ENCODE data around the gene MT1G. TPM values are rescaled to one million over a fixed set of nuclear protein-coding genes. Genes with fewer than 3 reads are reported as not detected.
"Not testable (repeated sequence)": the region's sequence is repeated elsewhere in the genome, so short reads cannot be mapped to it uniquely, and the experiment has no call there.

MT1G gene
- total RNA-seq, 3 donors from 2014 or later, result 28.8 to 40.5 (median 35.9) TPM

DNA sequence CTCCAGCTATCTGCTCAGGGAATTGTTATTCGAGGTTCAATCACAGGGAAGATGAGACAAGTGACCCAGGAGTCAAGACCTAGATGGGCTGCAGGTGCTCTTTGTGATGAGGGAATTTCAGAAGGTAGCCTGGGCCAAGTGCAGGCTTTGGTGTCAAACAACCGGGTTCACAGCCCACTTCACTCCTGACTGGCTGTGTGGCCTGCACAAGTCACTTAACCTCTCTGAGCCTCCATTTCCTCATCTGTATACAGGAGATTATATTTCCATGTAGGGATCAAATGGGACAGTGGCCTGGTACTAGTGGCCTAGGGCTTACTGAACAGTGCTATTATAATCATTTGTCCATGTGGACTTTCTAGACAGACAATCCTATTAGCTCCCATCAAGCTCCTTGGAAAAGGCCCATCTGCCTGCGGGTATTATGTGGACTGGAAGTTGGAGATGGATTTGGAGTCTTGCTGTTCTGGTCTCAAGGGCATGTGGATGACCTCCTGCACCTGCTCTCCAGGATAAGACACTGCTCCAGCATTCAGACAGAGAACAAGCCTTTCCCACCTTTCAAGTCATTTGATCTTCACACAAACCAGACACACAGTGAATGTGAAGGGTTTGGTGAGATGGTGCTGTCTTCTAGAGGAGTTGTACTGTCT lies 11.3 kb upstream of the MT1G start:
- no peak for DNase-seq
- Mint-ChIP-seq H3K4me1 (ENCODE audit: low read depth) (peaks cover 28% of the 10 kb centered on the region), H3K9me3 (no peaks in the 10 kb centered on the region), H3K27me3 (ENCODE audit: low read depth) (peaks cover 11% of the 10 kb centered on the region), H3K4me3 (no peak overlapping the region), H3K36me3 (ENCODE audit: insufficient read depth) (peaks cover 5% of the 10 kb centered on the region)
- no peak for ATAC-seq

GRCh38 chr16:56677474-56677873 lies 9.6 kb upstream of the MT1G start:
- no peaks in the 10 kb centered on the region for H3K9me3 Mint-ChIP-seq
- H3K27me3 Mint-ChIP-seq (ENCODE audit: low read depth), result peaks cover 24% of the 10 kb centered on the region

DNA sequence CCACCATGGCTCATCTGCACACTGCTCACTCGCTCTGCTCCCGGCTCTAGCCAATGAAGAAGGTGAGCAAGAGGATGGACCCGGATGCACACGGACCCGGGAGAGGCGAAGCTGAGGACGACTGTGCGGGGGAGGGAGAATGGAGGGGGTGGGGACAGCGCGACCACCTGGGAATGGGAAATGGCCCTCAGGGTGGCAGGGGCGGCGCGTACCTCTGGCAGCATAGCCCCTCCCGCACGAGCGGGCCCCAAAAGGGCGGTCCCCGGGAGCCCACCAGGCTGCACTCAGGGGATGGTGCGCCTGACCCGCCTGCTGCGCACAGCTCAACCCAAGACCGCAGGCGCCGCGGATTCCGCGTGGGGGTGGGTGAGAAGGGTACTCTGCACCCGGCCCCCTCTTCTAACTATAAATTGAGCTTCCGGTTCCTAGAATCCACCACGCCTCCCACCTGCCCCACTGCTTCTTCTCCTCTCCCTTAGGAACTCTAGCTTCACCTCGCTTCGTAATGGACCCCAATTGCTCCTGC lies 7.9 kb upstream of the MT1G start:
- peak overlapping the region; percentile 64 for H3K4me3 Mint-ChIP-seq
- H3K36me3 Mint-ChIP-seq (ENCODE audit: insufficient read depth), result no peaks in the 10 kb centered on the region
- peaks cover 31% of the 10 kb centered on the region for H3K27me3 Mint-ChIP-seq (ENCODE audit: low read depth)
- peaks cover 8% of the 10 kb centered on the region for H3K4me1 Mint-ChIP-seq (ENCODE audit: low read depth)
- peak; percentile 47 for DNase-seq
- peak; percentile 82 to 90 for ATAC-seq
- no peaks in the 10 kb centered on the region for H3K9me3 Mint-ChIP-seq

More at GRCh38 chr16:56677474-56677873, 9.6 kb upstream of the MT1G start:
- ATAC-seq, result no peak
- no peak overlapping the region for H3K4me3 Mint-ChIP-seq
- H3K36me3 Mint-ChIP-seq (ENCODE audit: insufficient read depth), result no peaks in the 10 kb centered on the region
- no peak for DNase-seq
- peaks cover 17% of the 10 kb centered on the region for H3K4me1 Mint-ChIP-seq (ENCODE audit: low read depth)

DNA sequence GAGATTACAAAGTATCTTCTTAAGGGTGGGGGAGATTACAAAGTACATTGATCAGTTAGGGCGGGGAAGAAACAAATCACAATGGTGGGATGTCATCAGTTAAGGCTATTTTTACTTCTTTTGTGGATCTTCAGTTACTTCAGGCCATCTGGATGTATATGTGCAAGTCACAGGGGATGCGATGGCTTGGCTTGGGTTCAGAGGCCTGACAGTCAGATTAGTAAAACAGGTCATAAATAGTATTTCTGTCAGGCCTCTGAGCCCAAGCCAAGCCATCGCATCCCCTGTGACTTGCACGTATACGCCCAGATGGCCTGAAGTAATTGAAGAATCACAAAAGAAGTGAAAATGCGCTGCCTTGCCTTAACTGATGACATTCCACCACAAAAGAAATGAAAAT lies 6.7 kb upstream of the MT1G start:
- H3K4me1 Mint-ChIP-seq (ENCODE audit: low read depth), result peaks cover 11% of the 10 kb centered on the region
- H3K9me3 Mint-ChIP-seq; H3K4me3 Mint-ChIP-seq; H3K36me3 Mint-ChIP-seq (ENCODE audit: insufficient read depth); DNase-seq; ATAC-seq: not testable (repeated sequence)
- H3K27me3 Mint-ChIP-seq (ENCODE audit: low read depth), result peaks cover 43% of the 10 kb centered on the region

GRCh38 chr16:56673921-56674320 lies 6.1 kb upstream of the MT1G start:
- Mint-ChIP-seq H3K4me1 (ENCODE audit: low read depth) (peaks cover 11% of the 10 kb centered on the region), H3K27me3 (ENCODE audit: low read depth) (peaks cover 49% of the 10 kb centered on the region), H3K36me3 (ENCODE audit: insufficient read depth) (no peaks in the 10 kb centered on the region), H3K4me3 (no peak overlapping the region), H3K9me3 (no peaks in the 10 kb centered on the region)
- no peak for DNase-seq
- no peak for ATAC-seq

GRCh38 chr16:56672761-56673536 lies 5.1 kb upstream of the MT1G start:
- no peak overlapping the region for H3K4me3 Mint-ChIP-seq
- no peaks in the 10 kb centered on the region for H3K36me3 Mint-ChIP-seq (ENCODE audit: insufficient read depth)
- ATAC-seq, result no peak
- H3K4me1 Mint-ChIP-seq (ENCODE audit: low read depth), result peaks cover 14% of the 10 kb centered on the region
- no peaks in the 10 kb centered on the region for H3K9me3 Mint-ChIP-seq
- peaks cover 57% of the 10 kb centered on the region for H3K27me3 Mint-ChIP-seq (ENCODE audit: low read depth)
- no peak for DNase-seq

DNA sequence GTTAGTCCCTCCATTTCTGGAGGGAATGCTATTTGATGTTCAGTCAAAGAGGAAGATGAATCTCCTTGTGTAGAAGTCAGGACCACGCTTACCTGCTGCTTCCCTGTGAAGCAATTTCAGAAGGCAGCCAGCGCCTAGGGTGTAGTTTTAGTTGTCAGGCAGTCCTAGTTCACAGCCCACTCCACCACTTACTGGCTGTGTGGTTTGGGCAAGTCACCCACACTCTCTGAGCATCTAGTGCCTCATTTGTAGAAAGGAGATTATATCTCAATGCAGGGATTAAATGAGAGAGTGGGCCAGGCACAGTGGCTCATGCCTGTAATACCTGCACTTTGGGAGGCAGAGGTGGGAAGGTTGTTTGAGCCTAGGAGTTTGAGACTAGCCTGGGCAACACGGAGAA lies 4.3 kb upstream of the MT1G start:
- H3K4me1 Mint-ChIP-seq (ENCODE audit: low read depth), result peaks cover 16% of the 10 kb centered on the region
- H3K9me3 Mint-ChIP-seq; H3K36me3 Mint-ChIP-seq (ENCODE audit: insufficient read depth); ATAC-seq; H3K4me3 Mint-ChIP-seq; DNase-seq: not testable (repeated sequence)
- peaks cover 63% of the 10 kb centered on the region for H3K27me3 Mint-ChIP-seq (ENCODE audit: low read depth)

GRCh38 chr16:56671691-56672090 lies 3.8 kb upstream of the MT1G start:
- H3K9me3 Mint-ChIP-seq; DNase-seq; ATAC-seq; H3K4me3 Mint-ChIP-seq; H3K36me3 Mint-ChIP-seq (ENCODE audit: insufficient read depth): not testable (repeated sequence)
- peaks cover 16% of the 10 kb centered on the region for H3K4me1 Mint-ChIP-seq (ENCODE audit: low read depth)
- peaks cover 67% of the 10 kb centered on the region for H3K27me3 Mint-ChIP-seq (ENCODE audit: low read depth)

DNA sequence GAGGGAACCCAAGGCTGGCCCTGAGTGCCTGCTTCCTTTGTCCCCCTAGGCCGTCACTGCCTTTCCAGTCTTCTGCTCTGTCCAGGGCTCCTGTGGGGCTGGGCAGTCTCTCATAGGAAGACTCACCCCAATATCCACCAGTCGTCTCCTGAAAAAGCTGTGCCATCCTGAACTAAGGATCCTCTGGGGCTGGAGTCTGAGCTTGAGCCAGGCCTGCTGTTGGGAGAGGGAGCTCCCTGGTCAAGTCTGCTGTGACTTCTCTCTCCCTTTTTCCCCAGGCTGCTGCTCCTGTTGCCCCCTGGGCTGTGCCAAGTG lies 2.7 kb upstream of the MT1G start:
- no peak for ATAC-seq
- H3K4me3 Mint-ChIP-seq, result no peak overlapping the region
- no peaks in the 10 kb centered on the region for H3K9me3 Mint-ChIP-seq
- H3K36me3 Mint-ChIP-seq (ENCODE audit: insufficient read depth), result no peaks in the 10 kb centered on the region
- DNase-seq, result no peak
- H3K27me3 Mint-ChIP-seq (ENCODE audit: low read depth), result peaks cover 74% of the 10 kb centered on the region
- peaks cover 12% of the 10 kb centered on the region for H3K4me1 Mint-ChIP-seq (ENCODE audit: low read depth)

DNA sequence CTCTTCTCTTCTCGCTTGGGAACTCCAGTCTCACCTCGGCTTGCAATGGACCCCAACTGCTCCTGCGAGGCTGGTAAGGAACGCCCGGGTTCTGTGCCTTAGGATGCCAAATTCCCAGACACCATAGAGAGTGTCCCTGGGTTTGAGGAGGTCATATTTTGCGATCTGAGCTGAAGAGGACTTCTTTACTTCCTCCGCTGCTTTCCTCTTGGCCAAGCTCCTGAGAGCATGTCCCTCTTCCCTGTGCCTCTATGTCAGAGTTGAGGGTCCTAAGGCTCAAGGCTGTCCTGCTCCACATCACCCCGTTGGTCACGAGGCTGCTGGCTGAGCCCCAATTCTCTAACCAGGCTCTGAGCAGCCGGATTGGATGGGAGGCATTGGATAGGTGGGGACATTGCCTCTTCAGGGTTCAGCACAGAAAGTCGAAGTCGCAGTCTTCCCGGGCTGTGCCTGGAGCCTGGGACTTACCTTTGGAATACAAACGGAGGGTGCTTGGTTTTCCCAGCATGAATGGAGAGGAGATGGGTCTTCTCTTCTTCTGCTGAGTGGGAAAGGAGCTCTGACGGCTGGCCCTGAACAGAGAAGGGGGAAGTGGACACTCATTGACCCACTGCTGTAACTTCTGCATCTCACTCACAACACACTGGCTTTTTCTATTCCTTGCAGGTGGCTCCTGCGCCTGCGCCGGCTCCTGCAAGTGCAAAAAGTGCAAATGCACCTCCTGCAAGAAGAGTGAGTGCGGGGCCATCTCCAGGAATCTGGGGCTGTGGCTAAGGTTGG lies 2.2 kb upstream of the MT1G start:
- no peaks in the 10 kb centered on the region for H3K36me3 Mint-ChIP-seq (ENCODE audit: insufficient read depth)
- no peak for ATAC-seq
- H3K4me1 Mint-ChIP-seq (ENCODE audit: low read depth), result peaks cover 8% of the 10 kb centered on the region
- DNase-seq, result no peak
- H3K27me3 Mint-ChIP-seq (ENCODE audit: low read depth), result peaks cover 70% of the 10 kb centered on the region
- H3K4me3 Mint-ChIP-seq, result no peak overlapping the region
- no peaks in the 10 kb centered on the region for H3K9me3 Mint-ChIP-seq

DNA sequence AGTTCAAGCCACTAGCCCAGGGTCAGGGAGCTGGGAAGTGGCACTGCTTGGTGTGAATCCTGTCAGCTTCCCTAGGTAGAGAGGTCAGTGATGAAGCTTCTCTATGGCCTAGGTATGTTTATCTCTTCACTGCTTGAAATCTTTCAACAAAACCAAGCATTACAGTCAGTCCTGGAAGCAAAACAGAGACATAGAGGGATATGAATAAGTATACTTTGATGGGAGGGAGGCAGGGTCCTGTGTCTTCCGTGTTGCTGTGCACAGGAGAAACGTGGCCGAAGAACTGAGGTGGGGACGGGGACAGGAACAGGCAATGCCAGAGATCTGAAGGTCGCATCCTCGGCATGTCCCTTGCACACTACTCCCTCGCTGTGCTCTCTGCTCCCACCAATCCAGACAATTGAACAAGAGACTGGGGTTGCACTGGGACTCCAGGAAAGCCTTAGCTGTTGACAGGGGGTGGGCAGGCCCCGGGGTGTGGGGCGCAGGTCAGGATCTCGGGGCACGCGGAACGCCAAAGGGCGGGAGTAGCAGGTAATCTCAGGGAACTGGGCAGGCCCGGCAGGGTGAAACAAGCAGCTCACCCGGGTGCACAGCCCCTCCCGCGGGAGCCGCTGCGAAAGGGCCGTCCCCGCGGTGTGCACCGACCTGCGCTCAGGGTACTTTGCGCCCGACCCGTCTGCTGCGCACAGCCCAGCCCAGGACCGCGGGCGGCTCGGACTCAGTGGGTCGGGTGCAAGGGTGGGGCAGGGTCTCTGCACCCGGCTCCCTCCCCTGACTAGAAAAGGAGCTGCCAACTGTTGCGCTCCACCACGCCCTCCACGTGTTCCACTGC lies 1.4 kb upstream of the MT1G start, which contains the start of gene MT1H:
MT1H (plus strand) TSS at position 810 of the 835 bp plus-strand sequence. CDS start 71 bp downstream, outside the sequence.
- ATAC-seq (peak; percentile 65 to 72), DNase-seq (no peak)
- peaks cover 8% of the 10 kb centered on the region for H3K4me1 Mint-ChIP-seq (ENCODE audit: low read depth)
- H3K27me3 Mint-ChIP-seq (ENCODE audit: low read depth), result peaks cover 68% of the 10 kb centered on the region
- H3K9me3 Mint-ChIP-seq, result no peaks in the 10 kb centered on the region
- H3K36me3 Mint-ChIP-seq (ENCODE audit: insufficient read depth), result no peaks in the 10 kb centered on the region
- no peak within 1 kb of the TSS for H3K4me3 Mint-ChIP-seq

GRCh38 chr16:56665286-56666261 lies 2.3 kb downstream of the MT1G start:
- DNase-seq, H3K9me3 Mint-ChIP-seq: not testable (repeated sequence)
- peaks cover 20% of the 10 kb centered on the region for H3K4me1 Mint-ChIP-seq (ENCODE audit: low read depth)

GRCh38 chr16:56664506-56664905 lies 3.4 kb downstream of the MT1G start:
- Mint-ChIP-seq H3K27me3 (ENCODE audit: low read depth) (peaks cover 37% of the 10 kb centered on the region), H3K4me3 (no peak overlapping the region), H3K4me1 (ENCODE audit: low read depth) (peaks cover 17% of the 10 kb centered on the region)

More at GRCh38 chr16:56665286-56666261, 2.3 kb downstream of the MT1G start:
- not testable (repeated sequence) for H3K36me3 Mint-ChIP-seq (ENCODE audit: insufficient read depth); H3K4me3 Mint-ChIP-seq; ATAC-seq
- H3K27me3 Mint-ChIP-seq (ENCODE audit: low read depth), result peaks cover 47% of the 10 kb centered on the region

More at GRCh38 chr16:56664506-56664905, 3.4 kb downstream of the MT1G start:
- ATAC-seq, result no peak
- Mint-ChIP-seq H3K36me3 (ENCODE audit: insufficient read depth) (no peaks in the 10 kb centered on the region), H3K9me3 (no peaks in the 10 kb centered on the region)
- DNase-seq, result no peak

All from activated T-cell treated with anti-CD3 and anti-CD28 coated beads, Interleukin-2, amount 50 U/mL, for 4 hours (primary cell).